Esophagus (tissue), 2 donors: Measurements from ENCODE around the gene MAVS. TPM values are rescaled to one million over a fixed set of nuclear protein-coding genes. Genes with fewer than 3 reads are reported as not detected.
"Not testable (repeated sequence)": the region's sequence is repeated elsewhere in the genome, so short reads cannot be mapped to it uniquely, and the experiment has no call there.

Experiments
- H3K27ac ChIP-seq, 2 donors: one replicate each; pipeline ENCODE4 v1.5.1; 2013; ENCODE audit warnings: low read depth in 2 of 2, mild to moderate bottlenecking in 2 of 2, inconsistent platforms in 1 of 2, low read length in 1 of 2, moderate library complexity in 1 of 2
- H3K27me3 ChIP-seq, 2 donors: one replicate each; pipeline ENCODE4 v1.6.1; 2013; ENCODE audit warnings: low read length in 2 of 2, control low read depth in 1 of 2, mild to moderate bottlenecking in 1 of 2; ENCODE audit not compliant: insufficient read depth in 2 of 2, control insufficient read depth in 1 of 2
- H3K36me3 ChIP-seq, 2 donors: one replicate each; pipeline ENCODE4 v1.6.1; 2013; ENCODE audit warnings: low read length in 1 of 2; ENCODE audit not compliant: control insufficient read depth in 2 of 2, insufficient read depth in 2 of 2
- H3K4me1 ChIP-seq, 2 donors: one replicate each; pipeline ENCODE4 v1.6.1; 2013; ENCODE audit warnings: low read length in 1 of 2; ENCODE audit not compliant: control insufficient read depth in 2 of 2, insufficient read depth in 2 of 2
- H3K4me3 ChIP-seq, 2 donors: one replicate each; pipeline ENCODE4 v1.5.1; 2013; ENCODE audit warnings: low read length in 2 of 2, mild to moderate bottlenecking in 2 of 2, low read depth in 1 of 2, moderate library complexity in 1 of 2
- H3K9me3 ChIP-seq, 2 donors: one replicate each; pipeline ENCODE4 v1.6.1; 2013; ENCODE audit warnings: mild to moderate bottlenecking in 2 of 2, low read depth in 1 of 2, low read length in 1 of 2, moderate library complexity in 1 of 2; ENCODE audit not compliant: control insufficient read depth in 2 of 2, insufficient read depth in 1 of 2
- WGBS, 2 donors: extraction: QIAGEN DNeasy Blood & Tissue Kit; methylation state at CpG; one replicate each; pipeline ENCODE4 v1.1.7; 2013; 5-methylcytosine and 5-hydroxymethylcytosine counted together
- polyA plus RNA-seq, 2 donors: library from polyadenylated mRNA; stranded (reverse); fragments of 200-250 nt; gene quantifications; one replicate each; pipeline ENCODE4 v1.2.3, GENCODE V29; 2013
- donor health status: healthy with polysubstance abuse.
- donor health status: Bipolar disorder and iron deficiency.

MAVS gene
- polyA plus RNA-seq, 2 donors, result 9.2 to 20.5 TPM

DNA sequence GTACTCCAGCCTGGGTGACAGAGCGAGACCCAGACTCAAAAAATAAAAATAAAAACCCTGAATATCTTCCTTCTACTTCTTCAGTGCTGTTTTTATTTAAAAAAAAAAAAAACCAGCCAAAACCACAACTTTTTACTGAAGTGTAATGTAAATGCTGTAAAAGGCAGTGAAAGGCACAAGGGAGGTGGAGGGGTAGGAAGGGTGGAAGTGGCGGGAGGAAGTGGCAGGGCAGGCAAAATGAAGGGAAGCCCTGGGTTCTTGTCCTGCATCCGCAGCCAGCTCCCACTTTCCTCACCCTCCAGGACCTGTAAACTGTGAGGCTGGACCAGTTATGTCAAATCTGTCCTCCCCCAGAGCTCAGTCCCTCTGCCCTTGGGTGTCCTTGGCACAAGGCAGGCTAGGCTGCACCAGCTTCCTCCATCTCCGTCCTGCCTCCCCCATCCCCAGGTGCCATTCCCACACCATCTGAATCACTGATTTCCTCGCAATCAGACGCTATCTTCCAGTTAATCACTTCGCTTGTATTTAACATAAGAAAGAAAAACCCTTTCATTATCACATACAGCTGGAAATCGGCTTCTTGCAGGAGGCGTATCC is 28.8 kb downstream of the MAVS start:
- no peak overlapping the region for H3K4me3 ChIP-seq
- H3K4me1 ChIP-seq, result no peaks in the 10 kb centered on the region
- no peak overlapping the region for H3K27ac ChIP-seq
- H3K36me3 ChIP-seq, result peaks cover 0 to 6% of the 10 kb centered on the region in 2 donors
- H3K27me3 ChIP-seq, result no peaks in the 10 kb centered on the region
- no peaks in the 10 kb centered on the region for H3K9me3 ChIP-seq
- 85 to 89% methylated on average over 9 of the region's 9 CpGs for WGBS, 2 donors

DNA sequence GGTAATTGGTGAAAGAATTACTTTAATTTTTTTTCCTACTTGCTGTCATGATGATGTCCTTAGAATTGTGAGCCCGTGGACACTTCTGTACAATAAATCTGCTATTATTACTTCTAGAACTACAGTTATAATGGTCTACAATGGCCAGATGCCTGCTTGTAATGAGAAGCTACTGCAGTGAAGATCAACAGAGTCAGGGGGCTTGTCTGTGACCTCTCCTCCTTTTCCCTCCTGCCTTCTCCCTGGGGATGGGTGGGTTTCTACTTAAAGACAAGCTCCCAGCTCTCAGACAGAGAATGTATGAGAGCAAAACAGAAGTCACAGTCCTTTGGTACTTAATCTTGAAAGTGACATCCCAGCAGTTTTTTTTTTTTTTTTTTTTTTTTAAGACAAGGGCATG is 29.4 kb downstream of the MAVS start:
- WGBS, 2 donors, result 57 to 80% methylated on average over 1 of the region's 1 CpG

DNA sequence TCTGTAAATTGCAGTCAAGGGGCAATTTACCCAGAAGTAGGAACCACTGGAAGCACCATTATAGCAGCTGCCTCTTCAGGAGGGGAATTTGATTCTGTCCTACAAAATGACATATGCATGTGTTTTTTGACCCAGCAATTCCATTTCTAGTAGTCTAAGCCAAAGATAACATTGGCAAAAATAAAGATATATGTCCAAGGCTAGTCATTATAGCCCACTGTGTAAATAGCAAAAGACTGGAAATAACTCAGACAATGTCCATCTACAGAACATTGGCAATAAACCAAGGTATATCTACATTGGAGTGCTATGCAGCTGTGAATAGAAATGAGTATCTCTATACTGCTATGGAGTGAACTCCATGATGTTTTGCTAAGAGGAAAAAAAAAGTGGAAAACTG is 30.0 kb downstream of the MAVS start:
- no peaks in the 10 kb centered on the region for H3K27me3 ChIP-seq
- H3K27ac ChIP-seq, result no peak overlapping the region
- H3K9me3 ChIP-seq, result no peaks in the 10 kb centered on the region
- H3K36me3 ChIP-seq, result peaks cover 0 to 6% of the 10 kb centered on the region in 2 donors
- no peaks in the 10 kb centered on the region for H3K4me1 ChIP-seq
- H3K4me3 ChIP-seq, result no peak overlapping the region

More for the DNA sequence above, 29.4 kb downstream of the MAVS start:
- Histone ChIP-seq H3K4me1 (no peaks in the 10 kb centered on the region), H3K27me3 (no peaks in the 10 kb centered on the region), H3K27ac (no peak overlapping the region), H3K36me3 (peaks cover 0 to 6% of the 10 kb centered on the region in 2 donors), H3K9me3 (no peaks in the 10 kb centered on the region), H3K4me3 (no peak overlapping the region)

DNA sequence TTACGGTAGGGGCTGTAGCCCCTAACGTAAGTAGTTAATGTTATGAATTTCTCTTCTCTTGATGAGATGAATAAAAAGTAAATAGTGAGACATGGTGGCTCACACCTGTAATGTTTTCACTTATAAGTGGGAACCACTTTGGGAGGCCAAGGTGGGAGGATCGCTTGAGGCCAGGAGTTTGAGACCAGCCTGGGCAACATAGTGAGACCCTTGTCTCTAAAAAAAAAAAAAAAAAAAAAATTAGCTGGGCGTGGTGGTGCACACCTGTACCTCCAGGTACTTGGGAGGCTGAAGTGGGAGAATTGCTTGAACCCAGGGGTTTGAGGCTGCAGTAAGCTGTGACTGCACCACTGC is 32.3 kb downstream of the MAVS start:
- H3K27me3 ChIP-seq, H3K9me3 ChIP-seq, H3K4me3 ChIP-seq, H3K27ac ChIP-seq, H3K36me3 ChIP-seq, H3K4me1 ChIP-seq: not testable (repeated sequence)
- 96 to 98% methylated on average over 4 of the region's 4 CpGs for WGBS, 2 donors

DNA sequence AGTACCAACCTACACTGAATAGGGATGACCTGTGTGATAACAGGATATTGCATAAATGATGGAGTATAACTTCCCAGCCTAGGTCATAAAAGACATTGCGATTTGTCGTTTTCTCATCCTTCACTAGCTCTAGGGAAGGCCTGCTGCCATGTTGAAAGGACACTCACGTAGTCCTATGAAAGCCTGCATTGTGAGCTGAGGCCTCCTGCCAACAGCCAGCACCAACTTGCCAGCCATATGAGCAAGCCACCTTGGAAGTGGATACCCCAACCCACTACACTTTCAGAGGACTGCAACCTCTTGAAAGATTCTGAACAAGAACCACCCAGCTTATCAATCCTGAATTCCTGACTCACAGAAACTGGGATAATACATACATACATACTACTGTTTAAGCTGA is 39.1 kb downstream of the MAVS start:
- no peaks in the 10 kb centered on the region for H3K9me3 ChIP-seq
- no peaks in the 10 kb centered on the region for H3K4me1 ChIP-seq
- WGBS, 2 donors, result 87 to 96% methylated on average over 3 of the region's 3 CpGs
- no peak overlapping the region for H3K4me3 ChIP-seq
- no peaks in the 10 kb centered on the region for H3K27me3 ChIP-seq
- no peaks in the 10 kb centered on the region for H3K36me3 ChIP-seq
- no peak overlapping the region for H3K27ac ChIP-seq

DNA sequence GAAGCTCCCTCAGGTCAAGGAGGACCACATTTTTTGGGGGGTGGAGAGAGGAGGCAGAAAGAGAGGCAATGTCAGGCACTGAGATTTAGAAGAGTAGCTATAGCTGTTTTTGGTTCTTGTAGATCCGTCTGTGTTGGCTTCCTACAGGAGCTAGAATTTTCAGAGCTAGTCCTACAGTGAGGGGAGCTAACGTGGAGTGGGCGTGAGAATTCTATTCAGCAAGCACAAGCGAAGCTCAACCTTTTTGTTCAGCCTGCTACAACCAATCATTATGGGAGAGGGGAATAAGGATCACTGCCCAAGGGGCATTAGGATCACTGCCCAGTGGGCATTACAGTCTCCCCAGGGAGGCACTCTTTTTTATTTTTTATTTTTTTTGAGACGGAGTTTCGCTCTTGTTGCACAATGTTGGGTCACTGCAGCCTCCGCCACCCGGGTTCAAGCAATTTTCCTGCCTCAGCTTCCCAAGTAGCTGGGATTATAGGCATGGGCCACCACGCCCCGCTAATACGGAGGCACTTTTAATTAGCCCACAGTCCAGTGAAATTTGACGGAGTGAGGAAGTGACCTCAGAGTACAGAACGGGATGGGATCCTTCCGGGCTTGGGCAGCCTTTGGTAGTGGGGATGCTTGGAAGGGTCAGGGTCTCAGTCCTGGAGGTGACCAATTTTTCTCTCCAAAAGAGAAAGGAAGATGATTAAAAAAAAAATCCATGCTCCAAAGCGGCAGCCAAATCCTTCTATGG is 41.4 kb downstream of the MAVS start:
- Histone ChIP-seq H3K27me3 (no peaks in the 10 kb centered on the region), H3K9me3 (no peaks in the 10 kb centered on the region), H3K4me3 (peak overlapping the region; percentile 82 to 95), H3K27ac (peak overlapping the region; percentile 94), H3K4me1 (peaks cover 0 to 2% of the 10 kb centered on the region in 2 donors), H3K36me3 (no peaks in the 10 kb centered on the region)
- WGBS, 2 donors, result 13 to 17% methylated on average over 15 of the region's 15 CpGs

DNA sequence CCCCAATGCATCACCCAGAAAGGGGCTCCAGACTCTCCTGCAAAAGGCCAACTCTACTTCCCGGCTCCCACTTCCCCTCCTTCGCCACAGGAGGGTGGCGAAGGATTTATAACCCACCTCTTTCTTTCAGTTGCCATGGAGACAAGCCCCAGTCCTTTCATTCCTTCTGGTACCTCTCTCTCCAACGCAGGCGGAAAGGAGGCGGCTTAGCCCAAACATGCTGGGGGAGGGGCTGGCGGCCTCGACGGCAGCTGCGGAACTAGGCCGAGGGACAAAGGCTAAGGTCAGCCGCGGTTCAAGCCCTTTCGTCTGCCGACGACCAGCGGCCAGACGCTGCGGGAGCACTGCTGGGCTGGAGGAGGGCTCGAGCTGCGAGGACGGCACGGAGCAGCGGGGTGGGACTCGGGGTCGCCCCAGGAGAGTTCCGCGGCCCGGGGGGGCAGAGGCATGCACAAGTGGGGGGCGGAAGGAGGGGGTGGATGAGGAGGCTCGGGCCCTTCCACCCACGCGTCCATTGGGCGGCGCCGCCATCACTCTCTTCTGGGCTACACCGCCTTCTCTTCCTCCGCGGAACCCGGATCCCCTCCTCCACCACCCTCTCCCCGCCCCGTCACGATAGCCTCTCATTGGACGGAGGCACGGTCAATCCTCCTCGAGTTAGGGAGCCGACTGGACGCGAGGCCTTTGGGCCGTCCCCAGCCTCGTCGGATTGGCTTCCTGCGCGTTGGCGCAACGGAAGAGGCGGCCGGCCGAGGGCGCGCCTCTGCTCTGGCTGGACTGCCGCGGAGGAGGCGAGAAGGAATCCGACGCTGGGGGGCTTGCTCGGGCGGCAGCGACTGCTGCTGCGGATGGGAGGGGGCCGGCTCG is 42.2 kb downstream of the MAVS start, which contains the start of gene PANK2:
Gene PANK2 (plus strand): TSS at position 766 of the 867 bp plus-strand sequence.
- peaks cover 0 to 2% of the 10 kb centered on the region in 2 donors for H3K4me1 ChIP-seq
- WGBS, 2 donors, result 0 to 1% methylated on average over 59 to 71 of the region's 72 CpGs
- peak within 1 kb of the TSS; percentile 82 to 95 for H3K4me3 ChIP-seq
- no peaks in the 10 kb centered on the region for H3K9me3 ChIP-seq
- H3K27me3 ChIP-seq, result no peaks in the 10 kb centered on the region
- H3K27ac ChIP-seq, result peak within 1 kb of the TSS; percentile 94
- no peaks in the 10 kb centered on the region for H3K36me3 ChIP-seq

DNA sequence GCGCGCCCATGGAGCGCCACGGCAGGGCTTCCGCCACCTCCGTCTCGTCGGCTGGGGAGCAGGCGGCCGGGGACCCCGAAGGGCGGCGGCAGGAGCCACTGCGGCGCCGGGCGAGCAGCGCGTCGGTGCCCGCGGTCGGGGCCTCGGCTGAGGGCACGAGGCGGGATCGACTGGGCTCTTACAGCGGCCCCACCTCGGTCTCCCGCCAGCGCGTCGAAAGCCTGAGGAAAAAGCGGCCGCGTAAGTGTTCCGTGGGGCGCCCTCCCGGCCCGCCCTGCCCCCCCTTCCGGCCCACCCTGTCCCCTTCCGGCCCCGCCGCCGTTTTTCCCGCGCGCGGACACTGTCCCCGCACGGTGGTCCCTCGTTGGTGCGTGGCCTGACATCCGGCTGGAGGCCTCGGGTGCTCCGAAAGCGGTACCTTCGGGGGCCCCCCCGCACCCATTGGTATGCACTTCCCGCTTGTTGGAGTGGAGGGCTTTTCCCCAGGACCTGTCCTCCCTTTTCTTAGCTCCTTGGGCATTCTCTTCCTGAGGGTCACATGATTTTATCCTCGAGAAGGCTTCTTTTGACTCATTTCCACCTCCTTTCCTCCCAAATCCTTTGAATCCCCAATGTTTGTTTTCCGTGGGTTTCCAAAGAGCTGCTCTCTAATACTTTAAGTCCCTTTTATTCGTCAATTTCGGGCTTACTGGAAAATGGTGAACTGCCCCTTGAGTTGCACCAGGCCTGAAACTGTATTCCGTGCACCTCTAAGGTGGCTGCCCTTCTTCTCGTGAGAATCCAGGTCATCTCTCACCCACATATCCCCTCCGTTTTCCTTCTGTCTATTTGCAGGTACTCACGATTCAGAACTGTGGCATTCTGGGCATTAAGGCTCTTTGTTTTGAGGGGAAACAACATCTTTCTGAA is 43.1 kb downstream of the MAVS start:
- Histone ChIP-seq H3K4me1 (peaks cover under 1 to 2% of the 10 kb centered on the region in 2 donors), H3K27ac (peak overlapping the region; percentile 90 to 94), H3K4me3 (peak overlapping the region; percentile 82 to 95), H3K36me3 (peaks cover 0 to under 1% of the 10 kb centered on the region in 2 donors), H3K27me3 (no peaks in the 10 kb centered on the region), H3K9me3 (no peaks in the 10 kb centered on the region)
- 0% methylated on average over 38 to 68 of the region's 68 CpGs for WGBS, 2 donors

DNA sequence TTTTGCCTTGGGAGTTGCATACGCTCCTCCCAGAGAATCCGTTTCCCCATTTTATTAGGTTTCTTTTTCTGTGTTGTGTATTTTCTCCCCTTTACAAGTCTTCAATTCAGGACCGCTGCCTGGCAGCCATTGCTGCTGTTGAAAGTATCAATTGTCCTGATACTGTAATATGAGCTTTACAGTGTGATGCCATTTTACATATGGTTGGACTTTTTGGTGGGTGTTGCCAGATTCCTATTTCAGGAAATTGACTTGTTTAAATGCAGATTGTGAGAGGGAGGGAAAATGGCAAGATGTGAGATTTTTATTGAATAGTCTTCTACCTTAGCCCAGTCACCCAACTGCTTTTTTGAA is 43.7 kb downstream of the MAVS start:
- H3K36me3 ChIP-seq, result peaks cover 0 to 3% of the 10 kb centered on the region in 2 donors
- H3K4me1 ChIP-seq, result peaks cover 2 to 3% of the 10 kb centered on the region in 2 donors
- 1 to 3% methylated on average over 3 of the region's 3 CpGs for WGBS, 2 donors
- no peaks in the 10 kb centered on the region for H3K9me3 ChIP-seq
- H3K4me3 ChIP-seq, result peak overlapping the region; percentile 82 to 95
- peak overlapping the region; percentile 90 to 94 for H3K27ac ChIP-seq
- H3K27me3 ChIP-seq, result no peaks in the 10 kb centered on the region
